ENCODE results near the gene ZNF749. TPM values are rescaled to one million over a fixed set of nuclear protein-coding genes. Genes with fewer than 3 reads are reported as not detected.
A peak's percentile ranks its signal among the peaks of the same experiment; 100 is the strongest.

Gene ZNF749
- total RNA-seq, result 10.8 TPM

GRCh38 chr19:57435062-57435978 is at the start of gene ZNF749:
Gene ZNF749, plus strand, starts transcription at chr19:57435325. Its CDS starts 254 bp downstream, at chr19:57435579.
- DNase-seq (ENCODE audit: low read depth in 2 of 3, low spot score in 2 of 3), result peak; percentile 86 to 98 (median 97)

GRCh38 chr19:57389194-57389729 is 45.9 kb upstream of the ZNF749 start:
- no peak for DNase-seq (ENCODE audit: low read depth in 2 of 3, low spot score in 2 of 3)

GRCh38 chr19:57389730-57390598 is 45.2 kb upstream of the ZNF749 start, which contains the start of gene ZNF548:
Gene ZNF548, plus strand, starts transcription at chr19:57389854. Its CDS starts 246 bp downstream, at chr19:57390100.
- DNase-seq (ENCODE audit: low read depth in 2 of 3, low spot score in 2 of 3), result peak; percentile 95 to 100 (median 100)

- DNase-seq (ENCODE audit: low read depth in 2 of 3, low spot score in 2 of 3), result no peak
Measured at GRCh38 chr19:57395710-57396109, 39.4 kb upstream of the ZNF749 start.

GRCh38 chr19:57398868-57399267 is 36.3 kb upstream of the ZNF749 start:
- DNase-seq (ENCODE audit: low read depth in 2 of 3, low spot score in 2 of 3), result peak in 1 of 3 donors; percentile 13

GRCh38 chr19:57403737-57404563 is 31.2 kb upstream of the ZNF749 start:
- DNase-seq (ENCODE audit: low read depth in 2 of 3, low spot score in 2 of 3), result no peak

- DNase-seq (ENCODE audit: low read depth in 2 of 3, low spot score in 2 of 3), result peak in 2 of 3 donors; percentile 66 to 86
Measured at GRCh38 chr19:57406516-57407123, 28.5 kb upstream of the ZNF749 start.

- DNase-seq (ENCODE audit: low read depth in 2 of 3, low spot score in 2 of 3), result peak; percentile 72 to 95 (median 90)
Measured at GRCh38 chr19:57410877-57411671, 24.1 kb upstream of the ZNF749 start, which contains the start of gene ZNF17. Gene ZNF17, plus strand, starts transcription at chr19:57411161. Its CDS starts 2,455 bp downstream, at chr19:57413616.

- DNase-seq (ENCODE audit: low read depth in 2 of 3, low spot score in 2 of 3), result no peak
Measured at GRCh38 chr19:57419439-57419838, 15.7 kb upstream of the ZNF749 start.

GRCh38 chr19:57421037-57421436 is 14.1 kb upstream of the ZNF749 start:
- DNase-seq (ENCODE audit: low read depth in 2 of 3, low spot score in 2 of 3), result no peak

- no peak for DNase-seq (ENCODE audit: low read depth in 2 of 3, low spot score in 2 of 3)
Measured at GRCh38 chr19:57434386-57435061, 601 bp upstream of the ZNF749 start.

GRCh38 chr19:57436417-57436816 is 1.3 kb downstream of the ZNF749 start:
- no peak for DNase-seq (ENCODE audit: low read depth in 2 of 3, low spot score in 2 of 3)

- DNase-seq (ENCODE audit: low read depth in 2 of 3, low spot score in 2 of 3), result no peak
Measured at GRCh38 chr19:57437931-57438330, 2.8 kb downstream of the ZNF749 start.

- DNase-seq (ENCODE audit: low read depth in 2 of 3, low spot score in 2 of 3), result no peak
Measured at GRCh38 chr19:57438925-57439324, 3.8 kb downstream of the ZNF749 start.

GRCh38 chr19:57441979-57442752 is 7.0 kb downstream of the ZNF749 start:
- no peak for DNase-seq (ENCODE audit: low read depth in 2 of 3, low spot score in 2 of 3)

GRCh38 chr19:57443121-57443696 is 8.1 kb downstream of the ZNF749 start:
- no peak for DNase-seq (ENCODE audit: low read depth in 2 of 3, low spot score in 2 of 3)

GRCh38 chr19:57452307-57452706 is 17.2 kb downstream of the ZNF749 start:
- DNase-seq (ENCODE audit: low read depth in 2 of 3, low spot score in 2 of 3), result no peak
